ENCODE data around the gene OR2A12.
"Not testable (repeated sequence)": the region's sequence is repeated elsewhere in the genome, so short reads cannot be mapped to it uniquely, and the experiment has no call there.

Gene OR2A12, protein sequence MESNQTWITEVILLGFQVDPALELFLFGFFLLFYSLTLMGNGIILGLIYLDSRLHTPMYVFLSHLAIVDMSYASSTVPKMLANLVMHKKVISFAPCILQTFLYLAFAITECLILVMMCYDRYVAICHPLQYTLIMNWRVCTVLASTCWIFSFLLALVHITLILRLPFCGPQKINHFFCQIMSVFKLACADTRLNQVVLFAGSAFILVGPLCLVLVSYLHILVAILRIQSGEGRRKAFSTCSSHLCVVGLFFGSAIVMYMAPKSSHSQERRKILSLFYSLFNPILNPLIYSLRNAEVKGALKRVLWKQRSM

DNA sequence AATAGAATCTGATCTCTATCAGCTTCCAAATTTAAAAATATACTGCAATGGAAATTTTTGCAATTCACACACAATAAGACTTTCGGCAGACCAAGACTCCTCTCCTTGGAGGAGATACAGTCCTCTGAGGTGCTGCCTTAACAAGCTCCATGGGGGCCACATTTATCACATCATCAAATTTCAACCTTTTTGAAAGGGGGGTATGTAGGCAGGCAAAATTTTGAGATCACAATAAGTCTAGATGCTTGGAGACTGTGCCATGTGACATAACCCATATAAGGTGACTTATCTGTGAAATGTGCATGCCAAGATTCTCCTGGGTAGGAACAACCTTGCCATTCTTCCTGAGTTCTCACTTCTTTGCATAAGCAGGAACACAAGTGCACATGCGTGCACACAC is at the start of gene OR2A12:
TSS of gene OR2A12 (plus strand) at position 301 of the 400 bp plus-strand sequence. CDS start 8,830 bp downstream, outside the sequence.
- DNase-seq, result no peak

DNA sequence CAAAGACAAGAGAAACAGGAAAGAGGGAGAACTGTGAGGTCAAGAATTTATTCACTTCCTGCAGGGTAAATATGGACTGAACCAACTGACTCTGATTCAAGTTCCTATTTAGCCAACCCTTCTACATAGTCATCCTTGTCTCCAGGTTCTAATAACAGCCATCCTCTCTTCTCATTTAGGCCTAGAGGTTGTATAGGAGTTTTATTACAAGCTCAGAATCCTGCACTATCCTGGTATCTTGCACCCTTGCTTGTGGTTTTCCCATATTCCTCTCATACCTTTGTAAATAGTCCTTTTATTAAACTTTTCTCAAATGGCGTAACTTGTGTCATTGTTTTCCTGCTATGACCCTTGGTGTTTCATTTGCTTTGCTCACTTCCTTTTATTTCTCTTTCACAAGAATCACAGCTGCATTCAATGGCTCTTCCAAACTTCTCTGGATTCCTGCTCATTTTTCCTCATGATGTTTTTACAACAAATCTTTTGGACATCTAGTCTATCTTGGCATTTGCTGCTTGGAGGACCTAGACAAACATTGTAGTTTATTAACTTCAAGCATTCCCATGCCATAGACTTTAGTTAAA is 49.7 kb upstream of the OR2A12 start:
- DNase-seq, result no peak

DNA sequence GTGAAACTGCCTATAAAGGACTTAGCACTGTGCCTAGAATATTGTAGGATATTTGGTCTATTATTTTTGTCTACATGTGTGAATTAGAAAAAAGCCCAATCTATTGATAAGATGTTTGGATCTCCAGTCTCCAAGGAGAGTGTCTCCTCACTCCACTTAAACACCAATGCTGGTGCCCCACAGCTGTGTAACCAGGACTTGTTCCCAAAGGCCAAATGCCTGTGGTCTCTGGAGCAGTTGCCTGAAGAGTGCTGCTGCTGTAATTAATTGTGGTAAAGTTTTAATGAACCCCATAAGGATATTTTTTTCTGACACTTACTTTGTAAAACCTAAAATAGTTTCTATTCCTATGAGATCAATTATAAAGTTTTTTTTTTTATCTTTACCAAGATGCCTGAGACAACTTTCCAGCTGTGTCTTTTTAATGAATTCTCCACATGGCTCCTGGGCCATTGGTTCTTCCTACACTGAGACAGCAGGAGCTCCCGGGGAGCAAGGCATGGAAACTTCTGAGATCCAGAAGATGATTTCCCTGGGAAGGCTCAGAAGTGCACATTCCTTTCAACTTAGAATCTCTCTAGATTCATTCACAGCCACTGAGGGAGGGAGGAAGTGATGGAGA is 48.6 kb upstream of the OR2A12 start:
- DNase-seq, result no peak

DNA sequence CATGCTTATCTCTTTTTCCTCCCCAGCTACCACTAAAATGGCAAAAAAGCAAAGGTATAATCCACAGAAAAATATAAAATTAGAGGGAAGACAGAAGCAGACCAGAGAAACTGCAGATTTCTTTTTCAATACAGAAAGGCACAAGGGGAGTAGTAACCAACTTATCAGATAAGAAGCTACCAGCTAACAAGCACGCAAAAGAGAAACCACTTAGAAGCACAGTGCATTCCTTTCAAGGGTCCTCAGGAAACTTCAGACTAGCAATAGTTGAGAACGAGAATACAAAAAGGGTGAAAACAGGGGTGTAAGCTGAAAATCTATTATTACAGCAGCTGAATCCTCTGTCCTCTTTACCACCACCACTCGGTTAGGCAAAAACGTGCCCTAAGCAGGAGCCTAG is 47.2 kb upstream of the OR2A12 start:
- DNase-seq, result no peak

DNA sequence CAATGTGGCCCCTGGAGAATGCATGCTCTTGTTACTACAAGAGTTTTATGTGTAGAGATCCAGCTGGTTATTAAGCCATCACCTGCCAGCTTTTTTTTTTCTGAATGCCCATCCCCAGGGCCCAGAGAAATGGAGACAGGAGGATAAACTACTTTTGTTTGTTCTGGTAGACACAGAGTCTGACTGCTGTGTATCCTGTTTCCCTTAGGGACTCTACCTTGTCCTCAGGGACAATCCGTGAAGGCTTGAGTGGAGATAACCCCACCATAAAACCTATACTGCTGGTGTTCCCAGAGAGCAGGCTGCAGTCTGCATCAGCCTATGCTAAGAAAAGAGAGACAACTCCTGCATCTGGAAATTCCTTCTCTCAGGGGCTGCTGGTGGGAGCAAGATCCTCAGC is 37.4 kb upstream of the OR2A12 start, which contains the start of gene OR2A5:
TSS of gene OR2A5 (plus strand) at position 301 of the 400 bp plus-strand sequence. CDS start 1,454 bp downstream, outside the sequence.
- no peak for DNase-seq

DNA sequence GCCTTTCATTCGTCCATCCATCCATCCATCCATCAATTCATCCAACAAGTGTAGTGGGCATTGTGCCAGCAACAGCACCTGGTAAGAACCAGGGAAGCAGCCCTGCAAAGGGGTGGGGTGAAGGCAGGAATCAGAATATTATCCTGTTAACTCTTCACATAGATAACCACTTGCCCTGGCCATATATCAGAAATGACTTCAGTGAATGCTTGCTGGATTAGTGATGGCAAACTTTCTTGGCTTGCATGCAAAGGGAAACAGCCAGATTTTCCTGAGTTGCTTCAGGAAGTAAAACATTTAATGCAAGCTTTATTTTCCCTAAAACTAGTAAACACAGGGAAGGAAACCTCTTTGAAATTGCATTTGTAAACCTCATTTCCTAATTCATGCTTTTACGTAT is 36.6 kb upstream of the OR2A12 start:
- DNase-seq, result no peak

DNA sequence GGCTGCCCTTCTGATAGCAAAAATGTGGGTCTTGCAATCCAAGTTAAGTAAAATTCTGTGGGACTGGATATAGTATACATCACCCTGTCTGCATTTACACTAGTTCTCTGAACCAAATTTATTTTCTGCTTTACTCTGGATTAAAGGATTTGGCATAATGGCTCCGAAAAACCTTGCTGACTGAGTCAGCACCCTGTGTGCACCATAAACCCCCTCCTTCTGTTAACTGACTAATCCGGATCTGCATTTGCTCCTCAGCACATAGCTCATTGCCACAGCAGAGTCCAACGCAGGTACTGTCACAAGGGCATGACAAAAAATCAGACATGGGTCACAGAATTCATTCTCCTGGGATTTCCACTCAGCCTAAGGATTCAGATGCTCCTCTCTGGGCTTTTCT is 36.0 kb upstream of the OR2A12 start:
- no peak for DNase-seq

DNA sequence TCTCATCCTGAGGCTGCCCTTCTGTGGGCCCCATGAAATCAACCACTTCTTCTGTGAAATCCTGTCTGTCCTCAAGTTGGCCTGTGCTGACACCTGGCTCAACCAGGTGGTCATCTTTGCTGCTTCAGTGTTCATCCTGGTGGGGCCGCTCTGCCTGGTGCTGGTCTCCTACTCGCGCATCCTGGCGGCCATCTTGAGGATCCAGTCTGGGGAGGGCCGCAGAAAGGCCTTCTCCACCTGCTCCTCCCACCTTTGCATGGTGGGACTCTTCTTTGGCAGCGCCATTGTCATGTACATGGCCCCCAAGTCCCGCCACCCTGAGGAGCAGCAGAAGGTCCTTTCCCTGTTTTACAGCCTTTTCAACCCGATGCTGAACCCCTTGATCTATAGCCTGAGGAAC is 35.2 kb upstream of the OR2A12 start:
- DNase-seq, result not testable (repeated sequence)

DNA sequence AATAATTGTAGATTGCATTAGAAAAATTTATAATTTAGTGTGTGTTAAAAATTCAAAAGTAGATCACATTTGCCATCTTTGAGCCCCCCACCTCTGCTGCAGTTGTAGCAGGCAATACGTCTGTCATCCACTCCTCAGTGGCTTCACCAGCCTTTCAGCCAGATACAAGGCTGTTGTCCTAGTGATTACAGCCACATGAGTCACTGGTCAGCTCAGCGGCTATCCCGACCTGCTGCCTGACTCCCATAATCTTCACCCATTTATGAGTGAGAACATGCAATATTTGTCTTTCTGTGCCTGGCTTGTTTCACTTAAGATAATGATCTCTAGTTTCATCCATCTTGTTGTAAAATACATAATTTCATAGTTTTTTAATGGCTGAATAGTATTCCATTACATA is 28.1 kb upstream of the OR2A12 start:
- DNase-seq, result no peak

DNA sequence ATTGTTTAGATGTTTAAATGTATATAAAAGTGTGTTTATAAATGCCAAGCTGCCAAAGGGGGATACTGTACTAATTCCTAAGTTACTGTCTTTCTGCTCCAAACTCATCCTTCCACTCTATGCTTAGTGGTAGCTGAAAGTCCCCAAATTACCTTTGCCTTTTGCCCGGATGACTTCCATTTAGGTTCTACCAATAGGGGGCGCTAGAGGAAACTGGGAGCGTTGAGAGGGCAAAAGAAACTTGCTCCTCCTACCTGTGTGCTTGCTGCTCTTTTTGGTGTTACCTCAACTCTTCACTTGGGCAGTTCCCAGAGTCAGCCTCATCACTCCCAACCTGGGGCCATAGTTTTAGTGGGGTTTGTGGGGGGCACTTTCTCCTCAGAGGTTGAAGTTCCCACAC is 22.4 kb upstream of the OR2A12 start:
- no peak for DNase-seq

DNA sequence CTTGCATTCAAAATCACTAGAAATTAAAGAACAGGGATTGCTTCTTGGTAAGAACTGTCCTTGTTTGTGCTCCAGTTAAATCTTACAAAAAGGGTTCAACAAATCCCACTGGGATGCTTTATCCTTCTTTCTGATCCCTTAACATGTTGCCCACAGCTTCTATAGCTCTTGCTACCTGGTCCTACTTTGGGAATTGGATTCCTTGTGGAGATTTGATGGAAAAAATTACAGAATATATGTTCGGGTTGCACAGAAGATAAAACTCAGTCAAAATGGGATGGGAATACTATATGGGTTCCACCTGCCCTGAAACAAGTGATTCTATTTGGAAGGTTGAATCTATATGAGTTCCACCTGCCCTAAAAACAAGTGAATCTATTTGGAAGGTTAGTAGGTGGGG is 16.6 kb upstream of the OR2A12 start, which contains the start of gene OR2A25:
TSS of gene OR2A25 (plus strand) at position 301 of the 400 bp plus-strand sequence. CDS start 4,409 bp downstream, outside the sequence.
- DNase-seq, result no peak

DNA sequence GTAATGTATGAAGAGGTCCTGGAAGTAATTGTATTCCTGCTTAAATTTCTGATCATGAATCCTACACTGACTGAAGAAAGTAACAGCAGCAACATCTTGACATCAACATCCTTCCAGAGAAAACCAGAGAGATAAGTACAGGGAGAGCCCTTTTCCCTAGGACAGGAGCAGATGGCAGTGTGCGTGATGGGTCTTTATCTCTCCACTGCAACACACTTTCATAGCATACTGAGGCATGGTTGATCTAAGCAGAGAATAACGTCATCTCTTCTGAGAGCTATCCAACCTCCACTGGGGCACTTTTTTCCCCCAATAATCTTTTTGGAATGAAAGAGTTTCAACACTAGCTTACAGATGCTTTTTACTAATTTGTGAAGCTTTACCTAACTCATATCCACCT is 16.1 kb upstream of the OR2A12 start:
- DNase-seq, result no peak

DNA sequence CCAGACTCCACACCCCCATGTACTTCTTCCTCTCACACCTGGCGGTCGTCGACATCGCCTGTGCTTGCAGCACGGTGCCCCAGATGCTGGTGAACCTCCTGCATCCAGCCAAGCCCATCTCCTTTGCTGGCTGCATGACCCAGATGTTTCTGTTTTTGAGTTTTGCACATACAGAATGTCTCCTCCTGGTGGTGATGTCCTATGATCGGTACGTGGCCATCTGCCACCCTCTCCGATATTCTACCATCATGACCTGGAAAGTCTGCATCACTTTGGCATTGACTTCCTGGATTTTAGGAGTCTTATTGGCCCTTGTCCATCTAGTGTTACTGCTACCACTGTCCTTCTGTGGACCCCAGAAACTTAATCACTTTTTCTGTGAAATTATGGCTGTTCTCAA is 11.7 kb upstream of the OR2A12 start:
- DNase-seq, result no peak

DNA sequence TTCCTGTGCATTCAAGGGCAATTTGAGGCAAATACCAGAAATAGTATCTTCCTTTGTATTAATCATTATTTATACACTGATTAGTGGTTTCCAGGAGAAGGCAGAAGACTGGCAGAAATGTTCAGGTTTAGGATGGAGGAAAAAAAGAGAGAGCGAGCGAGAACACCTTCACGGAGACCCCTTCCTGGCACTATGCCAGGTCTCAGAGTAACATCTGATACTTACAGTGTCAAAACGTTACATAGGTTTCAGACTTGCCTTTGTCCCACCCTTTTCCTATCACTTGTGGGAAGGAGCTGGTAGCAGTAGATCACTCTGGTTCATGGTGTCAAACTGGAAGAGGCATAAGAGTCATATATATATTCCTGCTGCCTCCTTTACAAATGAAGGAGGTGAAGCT is 652 bp downstream of the OR2A12 start:
- DNase-seq, result no peak

DNA sequence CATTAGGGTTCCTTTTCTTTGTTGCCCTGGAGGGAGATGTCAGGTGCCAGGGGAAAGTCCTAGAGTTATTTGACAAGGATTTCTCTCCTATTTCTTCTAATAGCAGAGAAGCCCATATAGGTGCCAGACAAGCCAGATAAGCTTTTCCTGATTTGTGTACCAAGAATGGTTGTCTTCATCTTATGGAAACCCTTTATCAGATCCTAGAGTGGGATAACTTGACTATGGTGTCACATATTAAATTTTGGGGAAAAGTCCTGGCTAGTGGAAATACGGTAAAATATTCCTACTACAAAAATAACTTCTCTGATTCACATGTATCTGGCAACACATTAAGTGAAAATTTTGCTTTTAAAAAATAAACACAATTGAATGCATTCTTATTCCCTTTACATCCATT is 1.2 kb downstream of the OR2A12 start:
- DNase-seq, result no peak

DNA sequence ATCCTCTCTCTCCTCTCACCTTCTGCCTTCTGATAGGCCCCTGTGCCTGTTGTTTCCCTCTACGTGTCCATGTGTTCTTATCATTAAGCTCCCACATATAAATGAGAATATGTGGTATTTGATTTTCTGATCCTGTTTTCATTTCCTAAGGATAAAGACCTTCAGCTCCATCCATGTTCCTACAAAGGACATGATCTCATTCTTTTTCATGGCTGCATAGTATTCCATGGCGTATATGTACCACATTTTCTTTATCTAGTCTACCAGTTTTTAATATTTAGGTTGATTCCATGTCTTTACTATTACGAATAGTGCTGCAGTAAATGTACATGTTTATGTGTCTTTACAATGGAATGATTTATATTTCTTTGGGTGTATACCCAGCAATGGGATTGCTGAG is 4.6 kb downstream of the OR2A12 start:
- no peak for DNase-seq

DNA sequence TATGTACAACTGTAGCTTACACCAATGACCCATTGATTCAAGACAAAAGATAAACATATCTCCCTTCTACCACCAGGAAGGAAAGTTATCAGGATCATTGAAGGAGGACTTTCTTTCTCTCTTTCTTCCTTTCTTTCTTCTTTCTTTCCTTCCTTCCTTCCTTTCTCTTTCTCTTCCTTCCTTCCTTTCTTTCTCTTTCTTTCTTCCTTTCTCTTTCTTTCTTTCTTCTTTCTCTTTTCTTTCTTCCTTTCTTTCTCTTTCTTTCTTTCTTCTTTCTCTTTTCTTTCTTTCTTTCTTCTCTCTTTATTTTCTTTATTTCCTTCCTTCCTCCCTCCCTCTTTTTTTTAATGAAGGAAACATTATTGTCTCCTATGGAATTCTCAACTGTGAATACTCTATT is 12.7 kb downstream of the OR2A12 start:
- no peak for DNase-seq

DNA sequence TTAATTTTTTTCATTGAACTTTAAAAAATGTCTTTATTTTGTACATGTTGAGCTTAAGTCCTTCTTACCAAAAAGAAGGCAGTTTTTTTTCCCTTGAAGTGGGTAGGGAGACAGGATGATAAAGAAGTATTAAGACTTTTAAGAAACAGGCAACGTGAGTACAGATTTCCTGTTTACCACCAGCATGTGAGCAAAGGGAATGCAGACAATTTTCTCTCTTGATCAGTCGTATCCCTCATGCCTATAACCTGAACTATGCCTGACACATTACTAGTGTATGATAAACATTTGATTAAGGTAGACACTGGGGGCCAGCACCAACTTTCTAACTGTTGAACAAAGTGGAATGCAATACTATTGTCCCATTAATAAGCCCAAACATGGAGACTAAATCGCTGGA is 14.5 kb downstream of the OR2A12 start:
- DNase-seq, result no peak

DNA sequence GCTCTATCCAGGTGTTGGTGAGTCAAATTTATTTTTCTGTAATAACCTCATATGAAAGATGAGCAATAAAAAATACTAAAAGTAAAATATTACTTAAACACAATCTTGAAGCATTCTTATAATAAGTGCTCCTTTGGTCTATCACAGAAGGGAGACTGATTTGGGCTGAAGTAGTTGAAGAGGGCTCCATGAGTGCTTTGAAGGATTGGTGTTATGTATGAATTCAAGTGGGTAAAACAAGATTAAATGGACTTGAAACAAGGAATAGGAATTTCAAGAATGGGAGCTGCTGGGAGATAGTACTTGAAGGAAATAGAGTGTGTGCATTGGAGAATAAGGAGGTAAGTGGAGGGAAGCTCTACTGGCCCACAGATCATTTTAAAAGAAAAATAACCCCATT is 16.0 kb downstream of the OR2A12 start:
- DNase-seq, result no peak

DNA sequence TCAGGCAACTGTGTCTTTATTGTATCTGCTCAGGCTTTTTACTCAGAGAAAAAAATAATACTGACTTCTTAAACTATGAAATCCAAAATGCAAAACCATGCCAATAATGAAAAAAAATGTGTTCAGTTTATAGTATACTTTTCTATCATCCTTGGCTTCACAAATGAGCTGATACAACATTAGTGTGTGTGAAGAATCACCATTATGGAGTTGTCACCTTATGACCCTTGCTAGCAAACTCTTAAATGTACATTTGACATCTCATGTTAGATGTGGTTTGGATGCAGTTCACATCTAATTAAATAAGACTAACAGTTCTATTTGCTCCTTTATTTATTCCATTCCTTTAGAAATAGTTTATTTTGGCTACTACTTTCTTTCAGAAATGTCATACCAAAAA is 19.1 kb downstream of the OR2A12 start:
- DNase-seq, result no peak

DNA sequence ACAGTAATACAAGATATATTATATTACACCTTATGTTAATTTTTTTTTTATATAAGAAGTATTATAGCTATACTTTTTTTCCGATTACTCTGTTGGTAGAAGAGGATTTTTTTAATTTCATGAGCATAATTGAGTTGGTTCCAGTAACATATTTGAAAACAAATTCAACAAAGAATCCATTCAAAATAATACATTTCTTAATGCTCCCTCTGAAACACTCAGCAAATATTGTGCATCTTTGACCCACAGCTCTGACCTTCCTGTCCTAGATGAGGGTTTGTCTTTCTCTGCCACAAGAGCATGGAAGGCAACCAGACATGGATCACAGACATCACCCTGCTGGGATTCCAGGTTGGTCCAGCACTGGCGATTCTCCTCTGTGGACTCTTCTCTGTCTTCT is 23.2 kb downstream of the OR2A12 start, which contains the start of gene OR2A2:
TSS of gene OR2A2 (plus strand) at position 301 of the 400 bp plus-strand sequence. CDS start at position 301, 0 bp downstream.
- DNase-seq, result no peak

DNA sequence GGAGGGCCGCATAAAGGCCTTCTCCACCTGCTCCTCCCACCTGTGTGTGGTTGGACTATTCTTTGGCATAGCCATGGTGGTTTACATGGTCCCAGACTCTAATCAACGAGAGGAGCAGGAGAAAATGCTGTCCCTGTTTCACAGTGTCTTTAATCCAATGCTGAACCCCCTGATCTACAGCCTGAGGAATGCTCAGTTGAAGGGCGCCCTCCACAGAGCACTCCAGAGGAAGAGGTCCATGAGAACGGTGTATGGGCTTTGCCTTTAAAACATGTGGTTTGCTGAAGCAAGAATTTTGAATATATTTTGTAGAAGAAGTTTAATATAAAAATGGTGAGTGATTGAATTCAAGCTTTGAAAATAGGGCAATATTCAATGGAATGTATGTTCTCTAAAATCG is 24.2 kb downstream of the OR2A12 start:
- DNase-seq, result no peak

DNA sequence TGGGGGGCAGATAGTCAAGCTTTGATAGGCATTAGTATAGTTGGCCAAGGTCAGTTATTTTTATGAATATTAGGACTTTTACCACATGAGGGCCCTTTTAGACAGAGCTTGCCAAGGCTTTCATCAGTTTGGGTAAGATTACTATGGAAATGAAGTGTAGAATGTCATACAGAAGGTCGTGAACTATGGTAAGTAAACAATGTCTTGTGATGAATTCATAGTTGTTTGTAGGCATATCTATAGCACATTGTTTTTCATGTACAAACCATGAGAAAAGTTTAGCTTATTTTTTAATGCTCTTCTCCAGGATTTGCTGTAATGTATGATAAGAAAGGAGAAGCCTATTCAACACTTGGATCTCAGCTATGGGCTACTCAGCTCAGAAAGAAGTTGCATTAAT is 27.6 kb downstream of the OR2A12 start:
- DNase-seq, result no peak

DNA sequence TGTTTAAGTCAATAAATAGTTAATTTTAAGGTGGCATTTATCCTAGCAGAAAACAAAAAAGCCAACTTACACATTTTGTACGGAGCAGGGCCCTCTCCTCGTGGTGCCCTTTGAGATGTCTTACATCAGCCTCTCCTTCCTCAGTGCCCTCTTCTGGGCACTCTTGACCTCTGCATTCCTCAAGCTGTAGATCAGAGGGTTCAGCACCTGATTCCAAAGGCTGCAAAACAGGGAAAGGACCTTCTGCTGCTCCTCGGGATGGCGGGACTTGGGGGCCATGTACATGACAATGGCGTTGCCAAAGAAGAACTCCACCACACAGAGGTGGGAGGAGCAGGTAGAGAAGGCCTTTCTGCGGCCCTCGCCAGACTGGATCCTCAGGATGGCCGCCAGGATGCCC is 32.3 kb downstream of the OR2A12 start:
- DNase-seq, result no peak
